HepG2 (cell line): Measurements from ENCODE around the gene VAMP2. TPM values are rescaled to one million over a fixed set of nuclear protein-coding genes. Genes with fewer than 3 reads are reported as not detected.

Experiments used
- CCDC6 ChIP-seq: sonication (generic); formaldehyde crosslinking; IDR thresholded peaks from 2 replicates; pipeline ENCODE4 v1.8.1; 2022; ENCODE audit warnings: mild to moderate bottlenecking, missing genetic modification reagents, moderate library complexity
- CENPT ChIP-seq: sonication (generic); formaldehyde crosslinking; IDR thresholded peaks from 2 replicates; pipeline ENCODE4 v1.8.0; 2022; ENCODE audit warnings: low read depth, mild to moderate bottlenecking, moderate library complexity, missing genetic modification reagents
- CENPX ChIP-seq: sonication (generic); formaldehyde crosslinking; IDR thresholded peaks from 2 replicates; pipeline ENCODE4 v1.9.0; 2021; ENCODE audit warnings: mild to moderate bottlenecking, missing genetic modification reagents, moderate library complexity
- EED ChIP-seq: sonication (generic); formaldehyde crosslinking; IDR thresholded peaks from 2 replicates; pipeline ENCODE4 v1.5.0; 2020; ENCODE audit warnings: mild to moderate bottlenecking, missing genetic modification reagents
- FOXK2 ChIP-seq: fragments of 450-650 bp; IDR thresholded peaks from 2 replicates; pipeline ENCODE4 v1.6.1; 2016
- HCFC1 ChIP-seq: fragments of 150-350 bp; IDR thresholded peaks from 2 replicates; pipeline ENCODE4 v1.6.1; 2014; ENCODE audit warnings: low read depth, low read length
- HDAC2 ChIP-seq: sonication (generic); formaldehyde crosslinking; IDR thresholded peaks from 2 replicates; pipeline ENCODE4 v1.4.0; 2020; ENCODE audit warnings: missing genetic modification reagents
- JARID2 ChIP-seq: sonication (generic); formaldehyde crosslinking; IDR thresholded peaks from 2 replicates; pipeline ENCODE4 v1.8.1; 2023; ENCODE audit warnings: missing genetic modification reagents, inconsistent platforms; ENCODE audit not compliant: insufficient replicate concordance
- KAT8 ChIP-seq: IDR thresholded peaks from 2 replicates; pipeline ENCODE4 v1.6.1; 2016; ENCODE audit warnings: missing genetic modification reagents, missing compliant biosample characterization
- MEIS2 ChIP-seq: sonication (generic); formaldehyde crosslinking; IDR thresholded peaks from 2 replicates; pipeline ENCODE4 v1.9.0; 2021; ENCODE audit warnings: mild to moderate bottlenecking, missing genetic modification reagents
- MTF1 ChIP-seq: sonication (generic); formaldehyde crosslinking; IDR thresholded peaks from 2 replicates; pipeline ENCODE4 v1.5.0; 2020; ENCODE audit warnings: missing genetic modification reagents
- NKX3-1 ChIP-seq: sonication (generic); formaldehyde crosslinking; IDR thresholded peaks from 2 replicates; pipeline ENCODE4 v1.5.0; 2020; ENCODE audit warnings: missing genetic modification reagents
- RNF2 ChIP-seq: fragments of 450-650 bp; conservative IDR thresholded peaks from 2 replicates; pipeline ENCODE4 v1.6.1; 2016; ENCODE audit warnings: low read depth
- ZFP82 ChIP-seq: sonication (generic); formaldehyde crosslinking; IDR thresholded peaks from 2 replicates; pipeline ENCODE4 v1.5.1; 2020; ENCODE audit warnings: mild to moderate bottlenecking, missing genetic modification reagents, borderline replicate concordance
- ZKSCAN1 ChIP-seq: fragments of 150-350 bp; IDR thresholded peaks from 2 replicates; pipeline ENCODE4 v1.6.1; 2014; ENCODE audit warnings: low read length
- ZNF317 ChIP-seq: sonication (generic); formaldehyde crosslinking; IDR thresholded peaks from 2 replicates; pipeline ENCODE4 v1.5.0; 2020; ENCODE audit warnings: mild to moderate bottlenecking, missing genetic modification reagents
- ZNF546 ChIP-seq: sonication (generic); formaldehyde crosslinking; conservative IDR thresholded peaks from 2 replicates; pipeline ENCODE4 v1.8.1; 2023; ENCODE audit warnings: mild to moderate bottlenecking, missing genetic modification reagents
- ZNF605 ChIP-seq: sonication (generic); formaldehyde crosslinking; IDR thresholded peaks from 2 replicates; pipeline ENCODE4 v1.8.0; 2022; ENCODE audit warnings: mild to moderate bottlenecking, missing genetic modification reagents
- ZNF782 ChIP-seq: sonication (generic); formaldehyde crosslinking; IDR thresholded peaks from 2 replicates; pipeline ENCODE4 v1.4.0; 2020; ENCODE audit warnings: missing genetic modification reagents, mild to moderate bottlenecking, borderline replicate concordance
- polyA plus RNA-seq, 8 experiments: library from polyadenylated mRNA; depleted of rRNA in 3 of 8; stranded (reverse) in 7 of 8; unstranded in 1 of 8; fragments of >200 nt; fragmentation: Illumina TruSeq in 4 of 8; extraction: Trizol in 4 of 8; gene quantifications; 2 replicates each; pipeline versions ENCODE4 v1.2.1 to v1.2.3, GENCODE V29; 2011 to 2016; ENCODE audit warnings: low read depth in 4 of 8, missing spikeins in 1 of 8, mixed read lengths in 1 of 8; ENCODE audit not compliant: insufficient read depth in 1 of 8
- total RNA-seq, 5 experiments: library from RNA; depleted of rRNA; stranded (reverse); fragments of >200 nt; fragmentation: Illumina TruSeq; extraction: Trizol; gene quantifications; 2 replicates each; pipeline ENCODE4 v1.2.3, GENCODE V29; 2016; ENCODE audit warnings: low read depth in 1 of 5
- TF ChIP-seq, protein P1 (sequence below): sonication (generic); formaldehyde crosslinking; IDR thresholded peaks from 2 replicates; pipeline ENCODE4 v1.4.0; 2020; ENCODE audit warnings: missing genetic modification reagents
- TF ChIP-seq, protein P2 (sequence below): sonication (generic); formaldehyde crosslinking; IDR thresholded peaks from 2 replicates; pipeline ENCODE4 v1.9.0; 2021; ENCODE audit warnings: missing genetic modification reagents, borderline replicate concordance
- TF ChIP-seq, protein P3 (sequence below): sonication (generic); formaldehyde crosslinking; IDR thresholded peaks from 2 replicates; pipeline ENCODE4 v1.4.0; 2020; ENCODE audit warnings: mild to moderate bottlenecking, missing genetic modification reagents
- TF ChIP-seq, protein P4 (sequence below): sonication (generic); formaldehyde crosslinking; IDR thresholded peaks from 2 replicates; pipeline ENCODE4 v1.5.0; 2020; ENCODE audit warnings: mild to moderate bottlenecking, low read depth, missing genetic modification reagents, borderline replicate concordance
- TF ChIP-seq, protein P5 (sequence below): sonication (generic); formaldehyde crosslinking; IDR thresholded peaks from 2 replicates; pipeline ENCODE4 v1.8.1; 2022; ENCODE audit warnings: mild to moderate bottlenecking, missing genetic modification reagents
- TF ChIP-seq, protein P6 (sequence below): IDR thresholded peaks from 2 replicates; pipeline ENCODE4 v1.6.1; 2012; ENCODE audit warnings: inconsistent platforms

VAMP2 gene
- total and polyA plus RNA-seq, 2 of the 13 experiments (the other 11 are each of a cell fraction or from before 2014, with no cell fraction given): 3.9 to 17.2 TPM

DNA sequence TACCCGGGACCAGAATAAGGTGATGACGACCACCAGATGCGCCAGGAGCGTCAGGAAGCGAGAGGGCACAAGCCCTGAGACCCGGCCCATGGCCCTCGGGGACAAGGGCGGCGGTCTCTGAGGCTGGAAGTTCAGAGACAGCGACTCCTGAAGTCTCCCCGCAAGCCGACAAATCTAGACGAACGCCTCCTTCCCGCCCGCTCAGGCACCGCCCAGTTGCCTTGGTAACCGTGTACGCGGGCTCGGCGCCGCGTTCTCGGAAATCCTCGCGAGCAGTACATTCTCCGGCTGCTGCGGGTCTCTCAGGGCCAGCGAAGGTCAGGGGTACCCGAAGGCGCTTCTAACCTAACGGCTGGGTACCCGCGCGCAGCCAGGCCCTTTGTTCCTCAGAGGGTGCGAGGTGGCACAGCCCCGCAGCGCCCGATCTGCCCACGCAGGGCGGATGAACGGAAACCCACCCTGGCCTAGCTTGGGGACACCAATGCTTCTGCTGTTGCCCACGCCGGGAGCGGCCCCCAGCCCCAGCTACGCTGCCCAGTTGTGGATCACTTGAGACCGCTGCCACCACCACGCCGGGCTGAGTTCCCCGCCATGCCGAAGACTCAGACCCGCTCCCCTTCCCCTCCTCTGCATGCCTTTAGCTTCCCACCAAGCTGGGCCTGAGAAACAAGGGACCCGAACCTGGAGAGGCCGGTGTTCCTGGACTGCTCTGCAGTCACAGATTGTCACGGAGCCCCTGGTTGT is 13.6 kb upstream of the VAMP2 start, which contains the start of gene TMEM107 (continued):
- TF ChIP-seq HCFC1: no peak
- TF ChIP-seq RNF2: no peak
- no peak for TF ChIP-seq MEIS2 (CRISPR knock-in tag)
- TF ChIP-seq HDAC2 (CRISPR knock-in tag): 0 out of 2 replicates have a peak, but pooled peaks have one; percentile 6
- TF ChIP-seq ZFP82 (CRISPR knock-in tag): no peak
- TF ChIP-seq, protein P1, sequence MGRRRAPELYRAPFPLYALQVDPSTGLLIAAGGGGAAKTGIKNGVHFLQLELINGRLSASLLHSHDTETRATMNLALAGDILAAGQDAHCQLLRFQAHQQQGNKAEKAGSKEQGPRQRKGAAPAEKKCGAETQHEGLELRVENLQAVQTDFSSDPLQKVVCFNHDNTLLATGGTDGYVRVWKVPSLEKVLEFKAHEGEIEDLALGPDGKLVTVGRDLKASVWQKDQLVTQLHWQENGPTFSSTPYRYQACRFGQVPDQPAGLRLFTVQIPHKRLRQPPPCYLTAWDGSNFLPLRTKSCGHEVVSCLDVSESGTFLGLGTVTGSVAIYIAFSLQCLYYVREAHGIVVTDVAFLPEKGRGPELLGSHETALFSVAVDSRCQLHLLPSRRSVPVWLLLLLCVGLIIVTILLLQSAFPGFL (CRISPR knock-in tag): no peak
- TF ChIP-seq KAT8 (CRISPR knock-in tag): no peak
- no peak for TF ChIP-seq ZKSCAN1
- 0 out of 2 replicates have a peak, but pooled peaks have one; percentile 25 for TF ChIP-seq ZNF317 (CRISPR knock-in tag)
- TF ChIP-seq, protein P2, sequence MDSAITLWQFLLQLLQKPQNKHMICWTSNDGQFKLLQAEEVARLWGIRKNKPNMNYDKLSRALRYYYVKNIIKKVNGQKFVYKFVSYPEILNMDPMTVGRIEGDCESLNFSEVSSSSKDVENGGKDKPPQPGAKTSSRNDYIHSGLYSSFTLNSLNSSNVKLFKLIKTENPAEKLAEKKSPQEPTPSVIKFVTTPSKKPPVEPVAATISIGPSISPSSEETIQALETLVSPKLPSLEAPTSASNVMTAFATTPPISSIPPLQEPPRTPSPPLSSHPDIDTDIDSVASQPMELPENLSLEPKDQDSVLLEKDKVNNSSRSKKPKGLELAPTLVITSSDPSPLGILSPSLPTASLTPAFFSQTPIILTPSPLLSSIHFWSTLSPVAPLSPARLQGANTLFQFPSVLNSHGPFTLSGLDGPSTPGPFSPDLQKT: no peak
- TF ChIP-seq ZNF605 (CRISPR knock-in tag): peak; percentile 67; the same call in 1 of the 2 replicates
- TF ChIP-seq NKX3-1 (CRISPR knock-in tag): no peak
- TF ChIP-seq, protein P3, sequence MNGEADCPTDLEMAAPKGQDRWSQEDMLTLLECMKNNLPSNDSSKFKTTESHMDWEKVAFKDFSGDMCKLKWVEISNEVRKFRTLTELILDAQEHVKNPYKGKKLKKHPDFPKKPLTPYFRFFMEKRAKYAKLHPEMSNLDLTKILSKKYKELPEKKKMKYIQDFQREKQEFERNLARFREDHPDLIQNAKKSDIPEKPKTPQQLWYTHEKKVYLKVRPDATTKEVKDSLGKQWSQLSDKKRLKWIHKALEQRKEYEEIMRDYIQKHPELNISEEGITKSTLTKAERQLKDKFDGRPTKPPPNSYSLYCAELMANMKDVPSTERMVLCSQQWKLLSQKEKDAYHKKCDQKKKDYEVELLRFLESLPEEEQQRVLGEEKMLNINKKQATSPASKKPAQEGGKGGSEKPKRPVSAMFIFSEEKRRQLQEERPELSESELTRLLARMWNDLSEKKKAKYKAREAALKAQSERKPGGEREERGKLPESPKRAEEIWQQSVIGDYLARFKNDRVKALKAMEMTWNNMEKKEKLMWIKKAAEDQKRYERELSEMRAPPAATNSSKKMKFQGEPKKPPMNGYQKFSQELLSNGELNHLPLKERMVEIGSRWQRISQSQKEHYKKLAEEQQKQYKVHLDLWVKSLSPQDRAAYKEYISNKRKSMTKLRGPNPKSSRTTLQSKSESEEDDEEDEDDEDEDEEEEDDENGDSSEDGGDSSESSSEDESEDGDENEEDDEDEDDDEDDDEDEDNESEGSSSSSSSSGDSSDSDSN (CRISPR knock-in tag): peak; percentile 54
- TF ChIP-seq, protein P4, sequence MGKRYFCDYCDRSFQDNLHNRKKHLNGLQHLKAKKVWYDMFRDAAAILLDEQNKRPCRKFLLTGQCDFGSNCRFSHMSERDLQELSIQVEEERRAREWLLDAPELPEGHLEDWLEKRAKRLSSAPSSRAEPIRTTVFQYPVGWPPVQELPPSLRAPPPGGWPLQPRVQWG: no peak
- TF ChIP-seq ZNF782 (CRISPR knock-in tag): peak; percentile 10; the same call in 1 of the 2 replicates
- no peak for TF ChIP-seq MTF1 (CRISPR knock-in tag)
- no peak for TF ChIP-seq CENPT (CRISPR knock-in tag)
- TF ChIP-seq FOXK2: no peak
- TF ChIP-seq ZNF546 (CRISPR knock-in tag): no peak
- TF ChIP-seq CENPX (CRISPR knock-in tag): no peak
- TF ChIP-seq JARID2 (CRISPR knock-in tag): no peak
- TF ChIP-seq EED: peak; percentile 84; the same call in 1 of the 2 replicates
- TF ChIP-seq, protein P5, sequence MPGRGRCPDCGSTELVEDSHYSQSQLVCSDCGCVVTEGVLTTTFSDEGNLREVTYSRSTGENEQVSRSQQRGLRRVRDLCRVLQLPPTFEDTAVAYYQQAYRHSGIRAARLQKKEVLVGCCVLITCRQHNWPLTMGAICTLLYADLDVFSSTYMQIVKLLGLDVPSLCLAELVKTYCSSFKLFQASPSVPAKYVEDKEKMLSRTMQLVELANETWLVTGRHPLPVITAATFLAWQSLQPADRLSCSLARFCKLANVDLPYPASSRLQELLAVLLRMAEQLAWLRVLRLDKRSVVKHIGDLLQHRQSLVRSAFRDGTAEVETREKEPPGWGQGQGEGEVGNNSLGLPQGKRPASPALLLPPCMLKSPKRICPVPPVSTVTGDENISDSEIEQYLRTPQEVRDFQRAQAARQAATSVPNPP (CRISPR knock-in tag): no peak
- no peak for TF ChIP-seq CCDC6 (CRISPR knock-in tag)
- TF ChIP-seq, protein P6, sequence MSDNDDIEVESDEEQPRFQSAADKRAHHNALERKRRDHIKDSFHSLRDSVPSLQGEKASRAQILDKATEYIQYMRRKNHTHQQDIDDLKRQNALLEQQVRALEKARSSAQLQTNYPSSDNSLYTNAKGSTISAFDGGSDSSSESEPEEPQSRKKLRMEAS: no peak; the same call in 1 of the 2 replicates
